Stimulated activated CD4-positive, alpha-beta T cell treated with anti-CD3 and anti-CD28 coated beads, Interleukin-15, amount 100 ng/mL, for 24 hours (primary cell): Measurements from ENCODE around the gene CLP1.
"Not testable (repeated sequence)": the region's sequence is repeated elsewhere in the genome, so short reads cannot be mapped to it uniquely, and the experiment has no call there.

Experiments
- DNase-seq: peaks from one replicate; pipeline ENCODE4 v3.0.0-alpha.2; 2020

Gene CLP1

GRCh38 chr11:57667117-57667735 lies 9.7 kb downstream of the CLP1 start:
- peak; percentile 94 for DNase-seq

GRCh38 chr11:57667736-57668433 lies 10.3 kb downstream of the CLP1 start, which contains the start of gene ZDHHC5:
Gene ZDHHC5, plus strand, starts transcription at chr11:57668114. Its CDS starts 4,977 bp downstream, at chr11:57673091.
- peak; percentile 99 for DNase-seq

- DNase-seq = no peak
Observed at GRCh38 chr11:57668434-57668782, 10.8 kb downstream of the CLP1 start.

- DNase-seq = no peak
Observed at GRCh38 chr11:57674251-57674650, 16.7 kb downstream of the CLP1 start.

- no peak for DNase-seq
Observed at GRCh38 chr11:57675176-57675941, 17.8 kb downstream of the CLP1 start.

GRCh38 chr11:57679396-57679795 lies 21.8 kb downstream of the CLP1 start:
- no peak for DNase-seq

GRCh38 chr11:57680552-57680874 lies 23.0 kb downstream of the CLP1 start:
- DNase-seq = peak; percentile 21

GRCh38 chr11:57681168-57681567 lies 23.6 kb downstream of the CLP1 start:
- DNase-seq = no peak

- not testable (repeated sequence) for DNase-seq
Observed at GRCh38 chr11:57690474-57690873, 32.9 kb downstream of the CLP1 start.

GRCh38 chr11:57698843-57699365 lies 41.3 kb downstream of the CLP1 start:
- DNase-seq = no peak

GRCh38 chr11:57699813-57700212 lies 42.3 kb downstream of the CLP1 start:
- no peak for DNase-seq

GRCh38 chr11:57700425-57700824 lies 42.9 kb downstream of the CLP1 start:
- DNase-seq = no peak

GRCh38 chr11:57703341-57703740 lies 45.8 kb downstream of the CLP1 start:
- no peak for DNase-seq

- DNase-seq = no peak
Observed at GRCh38 chr11:57704932-57705331, 47.4 kb downstream of the CLP1 start.

- DNase-seq = not testable (repeated sequence)
Observed at GRCh38 chr11:57705432-57705831, 47.9 kb downstream of the CLP1 start.

GRCh38 chr11:57709802-57710367 lies 52.3 kb downstream of the CLP1 start:
- no peak for DNase-seq
